Bronchial epithelial cell (primary cell): ENCODE measurements around the gene MGRN1. TPM values are rescaled to one million over a fixed set of nuclear protein-coding genes. Genes with fewer than 3 reads are reported as not detected.

ENCODE experiments used
- DNase-seq: peaks from one replicate; pipeline ENCODE4 v3.0.0-alpha.2; 2010; ENCODE audit warnings: low read depth
- FAIRE-seq: peaks from 2 replicates; lab custom pipeline; 2011; peaks lifted over from hg19 to GRCh38; lab: Jason Lieb, UNC
- H3K27me3 ChIP-seq: 2 replicates; pipeline ENCODE4 v1.5.1; 2011; ENCODE audit warnings: low read length; ENCODE audit not compliant: control insufficient read depth, insufficient read depth
- H3K36me3 ChIP-seq: 2 replicates; pipeline ENCODE4 v1.5.1; 2011; ENCODE audit warnings: low read length; ENCODE audit not compliant: control insufficient read depth, insufficient read depth
- H3K4me3 ChIP-seq: 2 replicates; pipeline ENCODE4 v1.5.1; 2011; ENCODE audit warnings: mild to moderate bottlenecking, low read depth, low read length, control low read depth
- total RNA-seq: library from RNA; depleted of rRNA; stranded (reverse); fragments of >200 nt; gene quantifications from 2 replicates; pipeline ENCODE4 v1.2.1, GENCODE V29; 2014
- TF ChIP-seq, protein P1 (sequence below): IDR thresholded peaks from 2 replicates; pipeline ENCODE4 v1.5.1; 2011; ENCODE audit warnings: mild to moderate bottlenecking, moderate library complexity, low read length, control low read depth, inconsistent platforms; ENCODE audit not compliant: insufficient read depth, severe bottlenecking

MGRN1 gene
- total RNA-seq, 1 donor from 2014 or later: 6.1 TPM

- Histone ChIP-seq H3K4me3 (no peak overlapping the region), H3K36me3 (no peaks in the 10 kb centered on the region), H3K27me3 (peaks cover 4% of the 10 kb centered on the region)
- TF ChIP-seq, protein P1, sequence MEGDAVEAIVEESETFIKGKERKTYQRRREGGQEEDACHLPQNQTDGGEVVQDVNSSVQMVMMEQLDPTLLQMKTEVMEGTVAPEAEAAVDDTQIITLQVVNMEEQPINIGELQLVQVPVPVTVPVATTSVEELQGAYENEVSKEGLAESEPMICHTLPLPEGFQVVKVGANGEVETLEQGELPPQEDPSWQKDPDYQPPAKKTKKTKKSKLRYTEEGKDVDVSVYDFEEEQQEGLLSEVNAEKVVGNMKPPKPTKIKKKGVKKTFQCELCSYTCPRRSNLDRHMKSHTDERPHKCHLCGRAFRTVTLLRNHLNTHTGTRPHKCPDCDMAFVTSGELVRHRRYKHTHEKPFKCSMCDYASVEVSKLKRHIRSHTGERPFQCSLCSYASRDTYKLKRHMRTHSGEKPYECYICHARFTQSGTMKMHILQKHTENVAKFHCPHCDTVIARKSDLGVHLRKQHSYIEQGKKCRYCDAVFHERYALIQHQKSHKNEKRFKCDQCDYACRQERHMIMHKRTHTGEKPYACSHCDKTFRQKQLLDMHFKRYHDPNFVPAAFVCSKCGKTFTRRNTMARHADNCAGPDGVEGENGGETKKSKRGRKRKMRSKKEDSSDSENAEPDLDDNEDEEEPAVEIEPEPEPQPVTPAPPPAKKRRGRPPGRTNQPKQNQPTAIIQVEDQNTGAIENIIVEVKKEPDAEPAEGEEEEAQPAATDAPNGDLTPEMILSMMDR: no peak
- DNase-seq (no peak), FAIRE-seq (no peak)
These were observed 25.1 kb upstream of the MGRN1 start for GRCh38 chr16:4599545-4599944.

- no peak for FAIRE-seq
- Histone ChIP-seq H3K4me3 (no peak overlapping the region), H3K36me3 (no peaks in the 10 kb centered on the region), H3K27me3 (peaks cover 4% of the 10 kb centered on the region)
- TF ChIP-seq, protein P1: no peak
- DNase-seq: peak; percentile 25
These were observed 23.4 kb upstream of the MGRN1 start for GRCh38 chr16:4601036-4601863.

GRCh38 chr16:4601864-4602186, 22.8 kb upstream of the MGRN1 start:
- FAIRE-seq (no peak), DNase-seq (no peak)
- Histone ChIP-seq H3K4me3 (no peak overlapping the region), H3K27me3 (peaks cover 2% of the 10 kb centered on the region), H3K36me3 (no peaks in the 10 kb centered on the region)
- TF ChIP-seq, protein P1: no peak

GRCh38 chr16:4602331-4602730, 22.3 kb upstream of the MGRN1 start:
- TF ChIP-seq, protein P1: no peak
- Histone ChIP-seq H3K27me3 (peaks cover 2% of the 10 kb centered on the region), H3K36me3 (no peaks in the 10 kb centered on the region), H3K4me3 (no peak overlapping the region)
- DNase-seq: no peak
- FAIRE-seq: no peak

DNA sequence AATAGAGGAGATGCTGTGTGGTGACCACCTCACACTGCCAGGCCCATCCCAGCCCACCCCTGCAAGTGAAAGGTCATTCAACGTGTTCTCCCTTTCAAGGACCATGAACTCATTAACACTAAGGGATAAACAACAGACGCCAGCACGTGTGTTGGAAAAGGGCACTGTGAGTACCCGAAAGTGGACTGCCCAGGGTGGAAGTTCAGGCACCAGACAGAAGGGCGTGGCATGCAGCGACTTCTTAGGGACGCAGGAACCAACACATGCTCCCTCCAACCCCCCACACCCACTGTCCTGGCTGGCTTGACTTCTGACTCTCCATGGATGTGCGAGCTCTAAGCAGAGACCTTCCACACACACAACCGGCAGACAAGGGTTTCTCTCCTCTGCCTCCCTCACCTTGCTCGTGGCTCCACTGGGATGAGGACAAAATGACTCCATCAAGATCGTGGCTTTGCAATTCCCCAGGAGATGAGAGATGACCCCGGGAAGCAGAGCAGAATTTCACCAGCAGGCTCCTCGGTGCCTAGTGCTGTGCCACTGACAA, 20.9 kb upstream of the MGRN1 start:
- FAIRE-seq: no peak
- TF ChIP-seq, protein P1: no peak
- Histone ChIP-seq H3K27me3 (peaks cover 2% of the 10 kb centered on the region), H3K4me3 (no peak overlapping the region), H3K36me3 (peaks cover 4% of the 10 kb centered on the region)
- no peak for DNase-seq

- Histone ChIP-seq H3K27me3 (peaks cover 2% of the 10 kb centered on the region), H3K36me3 (peaks cover 6% of the 10 kb centered on the region), H3K4me3 (no peak overlapping the region)
- DNase-seq: no peak
- no peak for FAIRE-seq
- TF ChIP-seq, protein P1: no peak
These were observed 20.2 kb upstream of the MGRN1 start for GRCh38 chr16:4604401-4604800.
